ENCODE measurements around the gene UTP20. TPM values are rescaled to one million over a fixed set of nuclear protein-coding genes. Genes with fewer than 3 reads are reported as not detected.

UTP20 gene
- total and polyA plus RNA-seq, 2 experiments from 2014 or later = 2.0 to 11.6 TPM

DNA sequence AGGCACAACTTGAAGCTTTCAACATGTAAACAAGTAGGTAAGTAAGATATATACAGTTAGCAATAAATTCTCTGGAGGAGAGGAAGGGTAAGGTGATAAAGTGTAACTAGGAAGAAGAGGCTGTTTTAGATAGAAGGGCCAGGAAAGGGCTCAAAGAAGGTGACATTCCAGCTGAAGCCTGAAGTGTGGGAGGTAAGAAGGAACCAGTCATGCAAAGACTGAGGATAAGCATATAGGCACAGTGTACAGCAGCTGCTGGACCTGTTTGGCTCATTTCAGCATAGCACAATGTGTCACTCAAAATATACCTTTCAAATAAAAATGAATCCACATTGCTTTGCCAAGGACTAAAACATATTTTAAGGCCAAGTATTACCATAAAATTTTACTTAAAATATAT is 156.2 kb downstream of the UTP20 start:
- H3K9me2 ChIP-seq (replicated peaks; ENCODE audit: insufficient read depth) = no peaks in the 10 kb centered on the region
- H3K4me1 ChIP-seq (ENCODE audit: insufficient read depth) = no peaks in the 10 kb centered on the region
- H3K4me2 ChIP-seq = no peak overlapping the region
- H3K4me3 ChIP-seq = no peak overlapping the region
- H2AFZ ChIP-seq = no peak overlapping the region
- H3K36me3 ChIP-seq (replicated peaks; ENCODE audit: insufficient read depth, low read depth) = no peaks in the 10 kb centered on the region
- no peaks in the 10 kb centered on the region for H3K79me2 ChIP-seq
- DNase-seq (ENCODE audit: low spot score) = no peak
- H4K20me1 ChIP-seq (ENCODE audit: insufficient read depth, poor library complexity, severe bottlenecking) = no peaks in the 10 kb centered on the region
- H3K27ac ChIP-seq = no peak overlapping the region
- TF ChIP-seq EZH2phosphoT487 (IDR thresholded peaks at IDR 0.05; ENCODE audit: low read depth, severe bottlenecking, unreplicated experiment) (no peak), EZH2 (IDR thresholded peaks at IDR 0.05; ENCODE audit: borderline replicate concordance) (no peak)
- TF ChIP-seq, protein P1, sequence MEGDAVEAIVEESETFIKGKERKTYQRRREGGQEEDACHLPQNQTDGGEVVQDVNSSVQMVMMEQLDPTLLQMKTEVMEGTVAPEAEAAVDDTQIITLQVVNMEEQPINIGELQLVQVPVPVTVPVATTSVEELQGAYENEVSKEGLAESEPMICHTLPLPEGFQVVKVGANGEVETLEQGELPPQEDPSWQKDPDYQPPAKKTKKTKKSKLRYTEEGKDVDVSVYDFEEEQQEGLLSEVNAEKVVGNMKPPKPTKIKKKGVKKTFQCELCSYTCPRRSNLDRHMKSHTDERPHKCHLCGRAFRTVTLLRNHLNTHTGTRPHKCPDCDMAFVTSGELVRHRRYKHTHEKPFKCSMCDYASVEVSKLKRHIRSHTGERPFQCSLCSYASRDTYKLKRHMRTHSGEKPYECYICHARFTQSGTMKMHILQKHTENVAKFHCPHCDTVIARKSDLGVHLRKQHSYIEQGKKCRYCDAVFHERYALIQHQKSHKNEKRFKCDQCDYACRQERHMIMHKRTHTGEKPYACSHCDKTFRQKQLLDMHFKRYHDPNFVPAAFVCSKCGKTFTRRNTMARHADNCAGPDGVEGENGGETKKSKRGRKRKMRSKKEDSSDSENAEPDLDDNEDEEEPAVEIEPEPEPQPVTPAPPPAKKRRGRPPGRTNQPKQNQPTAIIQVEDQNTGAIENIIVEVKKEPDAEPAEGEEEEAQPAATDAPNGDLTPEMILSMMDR (IDR thresholded peaks at IDR 0.05; ENCODE audit: poor library complexity) = no peak
- H3K9me3 ChIP-seq (ENCODE audit: low read depth) = no peaks in the 10 kb centered on the region
- H3K27me3 ChIP-seq = no peaks in the 10 kb centered on the region

Small RNA genes within 50 kb of the gene (small RNA-seq; reads per million reads assigned to genes)
- gene RNU6-1068P (not detected), gene RPS27P23 (not detected)

Other genes starting within 250 kb of the UTP20 start
- not detected in 2 replicates for gene SLC5A8, start 69.9 kb upstream of the UTP20 start, total RNA-seq
- gene SLC5A8, start 69.9 kb upstream of the UTP20 start, polyA plus RNA-seq = not detected in 2 replicates
- gene ARL1, start 127.7 kb downstream of the UTP20 start, total RNA-seq = 115 and 122 TPM in 2 replicates
- 90.3 and 94.0 TPM in 2 replicates for gene ARL1, start 127.7 kb downstream of the UTP20 start, polyA plus RNA-seq
- not detected in 2 replicates for gene SPIC, start 195.2 kb downstream of the UTP20 start, total RNA-seq
- gene SPIC, start 195.2 kb downstream of the UTP20 start, polyA plus RNA-seq = not detected in 2 replicates

Data from hepatocyte (in vitro differentiated cells).